Measurements from ENCODE around the gene GARIN1A. TPM values are rescaled to one million over a fixed set of nuclear protein-coding genes. Genes with fewer than 3 reads are reported as not detected.

The GARIN1A gene
- total RNA-seq, 1 experiment from 2014 or later, result 0.06 TPM

DNA sequence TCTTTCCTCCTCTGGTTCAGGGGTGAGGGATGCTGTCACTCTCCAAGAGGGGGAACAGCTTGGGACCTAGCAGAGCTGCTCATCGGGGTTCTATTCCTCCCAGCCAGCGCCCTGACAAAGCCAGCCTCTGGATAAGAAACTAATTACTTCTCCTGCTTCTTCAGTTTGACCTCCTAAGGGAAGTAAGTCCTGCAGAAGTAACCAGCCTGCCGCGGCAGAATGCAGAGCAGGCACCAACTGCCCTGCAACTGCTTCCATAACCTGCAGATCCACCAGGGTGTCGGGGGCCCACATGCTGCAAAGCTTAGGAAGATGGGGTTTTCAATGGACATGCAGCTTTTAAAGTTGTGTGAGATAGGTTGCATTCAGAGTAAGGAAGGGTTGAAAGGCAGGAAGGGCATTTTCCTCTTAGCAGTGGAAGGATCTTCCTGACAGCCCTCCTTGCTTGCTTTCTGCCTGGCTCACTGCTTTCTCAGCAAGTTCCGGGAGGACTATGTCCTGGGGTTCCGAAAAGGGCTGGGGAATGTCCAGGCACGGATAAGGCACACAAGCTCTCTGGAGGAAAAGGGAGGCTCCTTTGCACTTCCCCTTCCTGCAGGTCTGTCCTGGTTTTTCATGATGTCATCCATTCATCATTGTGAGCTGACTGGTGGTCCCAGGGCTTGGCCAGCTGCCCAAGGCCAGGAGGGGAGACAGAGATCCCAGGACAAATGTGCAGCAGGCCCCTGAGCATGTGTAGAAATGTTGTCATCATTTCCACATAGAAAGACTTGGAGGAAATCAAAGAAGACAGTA, 42.8 kb downstream of the GARIN1A start:
- no peak for DNase-seq (ENCODE audit: low spot score)

DNA sequence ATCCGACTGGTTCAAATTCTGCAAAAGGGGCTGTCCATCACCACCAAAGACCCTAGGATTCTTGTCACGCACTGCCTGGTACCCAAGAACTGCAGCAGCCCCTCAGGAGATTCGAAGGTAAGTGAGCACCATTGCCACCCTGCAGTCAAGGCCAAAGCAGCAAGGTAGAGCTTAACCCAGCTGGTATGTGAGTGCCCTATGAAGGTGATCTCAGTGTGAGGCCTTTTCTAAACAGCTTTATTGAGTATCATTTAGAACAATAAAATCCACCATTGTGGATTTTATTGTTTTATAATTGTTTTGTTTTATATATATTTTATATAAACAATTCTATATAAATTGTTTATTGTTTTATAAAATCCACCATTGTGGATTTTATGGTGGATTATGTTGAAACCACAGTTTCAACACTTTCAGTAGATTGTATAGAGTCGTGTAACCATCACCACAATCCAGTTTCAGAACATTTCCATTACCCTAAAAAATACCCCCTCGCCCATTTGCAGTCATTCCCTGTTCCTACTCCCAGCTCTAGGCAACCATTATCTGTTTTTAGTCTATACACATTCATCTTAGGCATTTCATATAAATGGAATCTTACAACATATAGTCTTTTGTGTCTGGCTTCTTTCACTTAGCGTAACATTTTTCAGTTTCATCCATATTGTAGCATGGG, 47.0 kb downstream of the GARIN1A start:
- DNase-seq (ENCODE audit: low spot score), result no peak

DNA sequence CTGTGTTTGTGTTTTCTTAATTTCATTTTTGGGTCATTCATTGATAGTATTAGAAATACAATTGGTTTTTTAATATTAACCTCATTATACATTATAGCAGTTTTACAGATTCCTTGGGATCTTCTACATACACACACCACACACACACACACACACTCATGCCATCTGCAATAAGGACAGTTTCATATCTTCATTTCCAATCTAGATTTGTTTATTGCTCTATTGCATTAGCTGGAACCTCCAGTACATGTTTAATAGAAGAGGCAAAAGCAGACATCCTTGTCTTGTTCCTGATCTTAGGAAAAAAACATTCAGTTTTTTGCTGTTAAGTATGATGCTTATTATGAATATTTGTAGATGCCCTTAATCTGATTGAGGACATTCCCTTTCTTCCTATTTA, 49.3 kb downstream of the GARIN1A start:
- no peak for DNase-seq (ENCODE audit: low spot score)

Other genes starting within 250 kb of the GARIN1A start
- 11.3 and 20.6 TPM in 2 replicates for gene HILPDA, start 216.4 kb upstream of the GARIN1A start, total RNA-seq (2014; rRNA removed; shearing (Covaris generic))
- 29.8 and 29.9 TPM in 2 replicates for gene METTL2B, start 195.5 kb upstream of the GARIN1A start, total RNA-seq (2014; rRNA removed; shearing (Covaris generic))
- gene CALU, start 67.1 kb downstream of the GARIN1A start, total RNA-seq (2014; rRNA removed; shearing (Covaris generic)), result 462 and 489 TPM in 2 replicates
- gene OPN1SW, start 103.5 kb downstream of the GARIN1A start, total RNA-seq (2014; rRNA removed; shearing (Covaris generic)), result not detected in 2 replicates
- 5.0 and 5.2 TPM in 2 replicates for gene CCDC136, start 119.7 kb downstream of the GARIN1A start, total RNA-seq (2014; rRNA removed; shearing (Covaris generic))
- 0.10 and 0.14 TPM in 2 replicates for gene FLNC, start 158.1 kb downstream of the GARIN1A start, total RNA-seq (2014; rRNA removed; shearing (Covaris generic))
- 119 and 124 TPM in 2 replicates for gene ATP6V1F, start 190.6 kb downstream of the GARIN1A start, total RNA-seq (2014; rRNA removed; shearing (Covaris generic))
- gene KCP, start 238.4 kb downstream of the GARIN1A start, total RNA-seq (2014; rRNA removed; shearing (Covaris generic)), result not detected in 2 replicates